HG03521 (cell line): ENCODE results near the gene AADACL4.

Experiments used
- ATAC-seq: cut with Tn5 transposase; IDR thresholded peaks from one replicate; pipeline ENCODE4 v1.9.1; 2021; ENCODE audit warnings: mild to moderate bottlenecking, moderate library complexity; ENCODE audit not compliant: unreplicated experiment

AADACL4 gene

DNA sequence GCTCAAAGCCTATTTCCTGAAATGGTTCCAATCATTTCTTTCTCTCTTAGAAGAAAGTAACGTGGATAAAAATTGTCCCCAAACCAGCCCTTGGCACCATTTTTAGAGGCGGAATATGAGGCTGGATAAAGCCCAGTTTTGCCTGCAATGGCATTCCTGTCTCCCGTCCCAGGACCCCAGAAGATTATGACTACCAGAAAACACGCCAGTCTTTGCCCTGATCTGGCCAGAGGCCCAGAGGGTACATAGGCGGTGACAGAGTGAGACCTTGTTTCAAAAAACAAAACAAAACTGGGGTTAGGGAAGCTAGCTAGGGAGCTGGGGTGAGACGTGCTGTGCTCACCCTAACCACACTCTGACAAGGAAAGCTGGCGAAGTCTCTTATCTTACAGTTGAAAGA, at the start of gene AADACL4:
TSS of gene AADACL4 (plus strand) at position 301 of the 400 bp plus-strand sequence. CDS start 462 bp downstream, outside the sequence.
- ATAC-seq = no peak

DNA sequence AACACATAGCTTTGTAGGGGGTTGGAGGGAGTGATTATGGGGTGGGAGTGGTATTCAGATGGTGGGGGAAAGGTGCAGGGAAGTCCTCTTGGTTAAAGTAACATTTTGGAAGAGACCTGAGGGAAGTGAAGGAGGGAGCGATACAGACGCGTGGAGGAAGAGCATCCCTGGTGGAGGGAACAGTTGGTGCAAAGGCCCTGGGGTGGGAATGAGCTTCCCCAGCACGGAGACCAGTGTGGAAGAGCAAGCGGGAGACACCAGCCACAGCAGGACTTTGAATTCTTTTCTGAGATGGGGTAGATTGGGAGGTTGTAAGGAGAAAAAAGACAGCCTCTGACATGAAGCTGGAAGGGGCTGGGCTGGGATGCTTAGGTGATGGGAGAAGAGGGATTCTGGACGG, 49.4 kb upstream of the AADACL4 start:
- no peak for ATAC-seq

DNA sequence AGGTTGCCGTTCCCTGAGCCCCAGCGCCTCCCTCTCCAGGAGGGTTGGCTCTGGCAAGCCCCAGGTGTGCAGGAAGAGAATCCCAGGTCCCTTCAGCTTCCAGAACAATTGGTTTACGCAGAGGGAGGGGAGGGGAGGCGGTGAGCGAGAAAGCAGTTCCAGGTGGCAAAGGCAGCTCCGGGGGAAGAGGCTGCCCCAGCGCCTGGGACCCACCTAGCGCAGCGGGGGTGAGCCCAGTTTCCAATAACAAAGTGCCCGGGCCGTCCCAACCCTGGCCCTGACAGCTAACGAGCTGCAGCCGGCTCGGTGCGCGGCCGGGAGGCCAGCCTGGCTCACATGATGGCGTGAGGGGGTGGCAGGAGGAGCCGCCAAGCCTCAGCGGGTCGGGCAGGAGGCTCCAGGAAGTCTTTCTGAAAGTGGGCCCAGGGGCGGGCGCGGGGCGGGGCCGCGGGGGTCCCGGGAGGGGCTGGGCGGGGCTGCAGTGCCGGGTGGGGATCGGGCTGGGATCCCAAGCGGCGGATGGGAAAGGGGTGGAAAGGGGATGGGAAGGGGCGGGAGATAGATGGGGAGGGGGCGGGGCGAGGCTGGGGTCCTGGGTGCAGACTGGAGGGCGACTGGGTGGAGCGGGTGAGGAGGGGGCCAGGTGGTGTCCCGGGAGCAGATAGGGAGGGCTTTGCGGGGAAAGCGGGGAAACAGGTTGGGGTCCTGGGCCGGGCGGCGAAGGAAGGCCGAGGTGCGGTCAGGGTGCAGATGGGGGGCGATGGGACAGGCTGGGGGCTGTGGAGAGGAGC, 48.7 kb upstream of the AADACL4 start:
- ATAC-seq = no peak

DNA sequence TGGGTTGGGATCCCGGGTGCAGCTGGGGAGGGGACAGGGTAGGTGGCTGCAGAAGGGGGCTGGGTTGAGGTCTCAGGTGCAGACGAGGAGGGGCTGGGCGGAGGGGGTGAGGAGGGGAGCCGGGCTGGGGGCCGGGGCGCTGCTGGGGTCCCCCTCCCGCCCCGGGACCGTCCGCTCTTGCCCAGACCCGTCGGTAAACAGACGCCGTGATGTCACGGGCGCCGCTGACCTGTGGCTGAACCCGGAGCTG, 48.2 kb upstream of the AADACL4 start:
- ATAC-seq = no peak

DNA sequence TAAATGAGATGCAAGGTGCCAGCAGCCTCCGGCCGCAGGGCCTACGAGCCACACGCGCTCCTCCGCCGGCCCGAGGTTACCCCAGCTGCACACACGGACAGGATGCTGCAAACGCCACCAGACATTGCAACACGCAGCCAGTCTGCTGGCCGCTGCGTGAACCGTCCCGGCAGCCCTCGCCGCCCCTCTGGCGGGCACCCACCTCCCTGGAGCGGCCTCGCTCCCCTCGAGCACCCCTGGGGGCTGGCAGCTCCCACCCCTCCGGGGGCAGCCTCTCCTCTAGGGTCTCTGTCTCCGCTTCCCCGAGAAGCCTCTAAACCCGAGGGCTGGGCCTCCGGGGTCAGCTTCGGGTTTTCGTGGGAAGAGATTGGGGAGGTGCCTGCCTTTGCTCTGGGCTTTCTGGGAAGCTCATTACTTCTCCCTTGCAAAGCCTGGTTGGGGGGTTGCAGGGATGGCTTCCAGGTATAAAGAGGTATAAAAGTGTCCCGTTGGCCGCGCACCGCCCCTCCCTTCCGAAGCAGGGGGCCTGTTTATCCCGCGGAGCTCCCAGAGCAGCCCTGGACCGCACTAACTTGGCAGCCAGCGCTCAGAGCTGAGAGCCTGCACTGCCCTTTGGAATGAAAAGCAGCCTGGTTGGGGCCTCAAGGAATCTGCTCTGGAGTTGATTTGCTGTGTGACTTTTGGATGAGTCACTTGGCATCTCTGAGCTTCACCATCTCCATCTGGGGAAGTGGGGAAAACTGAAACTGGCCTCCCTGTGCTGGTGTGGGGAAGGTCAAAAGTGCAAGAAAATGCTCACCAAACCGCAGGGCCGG, 47.7 kb upstream of the AADACL4 start:
- ATAC-seq = no peak

DNA sequence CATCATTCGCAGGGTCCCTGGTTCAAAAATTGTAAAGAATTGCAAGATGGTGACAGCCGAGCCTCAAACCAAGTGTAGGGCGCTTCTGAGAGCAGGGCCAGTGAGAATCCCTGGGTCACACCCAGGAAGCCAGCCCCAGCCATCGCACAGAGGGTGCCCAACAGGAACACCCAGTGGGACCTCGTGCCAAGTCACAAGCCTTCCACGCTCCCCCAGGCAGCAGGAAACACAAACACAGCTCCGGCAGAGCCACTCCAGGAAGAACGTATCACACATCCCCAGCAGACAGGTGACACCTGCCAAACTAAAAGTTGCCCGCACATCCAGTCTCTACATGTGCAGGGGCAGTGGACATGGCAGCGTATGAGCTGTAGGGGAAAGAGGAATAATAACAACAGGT, 46.1 kb upstream of the AADACL4 start:
- ATAC-seq = no peak

DNA sequence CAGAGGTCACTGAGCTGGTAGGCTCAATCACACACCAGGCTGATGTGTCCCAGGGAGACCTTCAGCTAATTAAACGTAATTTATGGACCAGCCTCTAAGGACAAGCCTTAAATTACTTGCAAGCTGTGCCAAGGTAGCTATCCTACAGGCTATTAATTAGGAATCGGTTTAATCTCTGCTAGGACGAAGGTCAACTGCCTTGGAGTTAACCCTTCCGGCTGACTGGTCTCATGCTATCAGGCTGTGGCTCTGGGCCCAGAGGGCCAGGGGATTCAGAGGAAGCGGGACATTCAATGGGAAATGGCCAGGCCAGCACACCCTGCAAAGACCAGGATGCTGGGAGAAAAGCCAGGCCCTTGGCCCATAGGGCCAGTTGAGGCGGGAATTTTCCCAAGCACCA, 44.9 kb upstream of the AADACL4 start:
- no peak for ATAC-seq

DNA sequence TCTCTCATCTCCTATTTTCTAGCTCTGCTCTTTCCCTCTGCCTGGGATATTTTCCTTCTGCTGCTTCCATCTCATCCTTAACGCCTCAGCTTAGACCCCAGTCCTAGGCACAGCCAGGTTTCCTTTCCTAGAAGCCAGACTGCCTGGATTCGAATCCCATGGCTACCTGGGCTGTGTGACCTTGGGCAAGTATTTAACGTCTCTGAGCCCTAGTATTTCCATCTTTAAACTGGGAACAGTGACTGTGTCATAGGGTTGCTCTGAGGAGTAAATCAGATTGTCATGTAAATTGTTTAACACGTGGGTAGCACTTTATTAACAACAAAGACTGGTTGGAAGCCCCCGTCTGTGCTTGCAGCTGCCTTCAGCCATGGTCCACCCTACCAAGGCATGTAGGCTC, 44.2 kb upstream of the AADACL4 start:
- no peak for ATAC-seq

DNA sequence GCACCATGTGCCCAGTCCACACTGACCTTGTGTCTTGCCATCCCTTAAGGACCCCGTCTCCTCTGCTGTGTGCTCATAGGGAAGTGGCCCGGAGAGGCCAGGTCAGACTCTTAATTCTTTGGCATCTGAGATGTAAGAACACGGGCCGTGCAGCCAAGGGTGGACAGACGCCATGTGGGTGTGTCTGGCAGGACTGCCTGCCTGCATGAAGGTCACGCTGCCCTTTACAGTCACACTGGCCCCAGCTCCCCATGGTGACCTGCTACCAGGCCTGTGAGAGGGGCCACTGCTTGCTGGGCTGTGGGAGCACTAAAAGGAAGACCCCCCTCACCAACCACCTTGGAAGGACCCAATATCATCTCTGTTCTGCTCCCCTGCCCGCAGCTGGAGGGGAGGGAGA, 43.5 kb upstream of the AADACL4 start:
- no peak for ATAC-seq

DNA sequence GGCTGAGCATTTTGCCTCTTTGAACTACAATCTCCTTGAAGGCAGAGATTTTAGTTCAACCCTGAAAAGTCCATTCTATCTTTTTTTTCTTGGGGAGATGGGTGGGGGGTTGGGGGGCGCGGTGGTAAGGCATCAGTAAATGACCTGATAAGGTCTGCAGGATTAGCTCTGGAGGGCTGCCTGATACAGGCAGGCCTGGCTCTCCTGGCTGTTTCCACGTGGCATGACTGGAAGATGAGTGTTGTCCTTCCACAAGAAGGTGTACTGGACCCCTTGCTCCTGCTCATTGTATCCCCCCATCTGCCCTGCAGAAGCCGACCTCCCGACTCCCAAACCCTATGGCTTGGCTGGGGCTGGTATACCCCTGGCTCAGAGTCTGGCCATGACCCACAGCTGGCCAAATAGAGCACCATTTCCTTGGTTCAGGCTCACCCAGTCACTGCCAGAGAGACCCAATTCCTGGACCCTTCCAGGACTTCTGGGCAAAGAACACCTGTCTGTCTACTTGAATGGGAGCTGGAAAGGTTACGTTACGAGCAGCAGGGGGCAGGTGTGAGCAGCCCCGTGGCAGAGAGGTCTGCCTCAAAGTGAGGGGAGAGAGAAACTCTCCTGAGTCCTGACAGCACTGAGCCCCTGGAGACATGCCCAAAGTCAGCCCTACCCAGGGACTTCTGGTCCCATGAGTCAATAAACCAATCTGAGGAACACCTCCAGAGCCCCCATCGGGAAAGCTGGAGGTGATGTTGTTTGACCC, 42.8 kb upstream of the AADACL4 start:
- no peak for ATAC-seq

DNA sequence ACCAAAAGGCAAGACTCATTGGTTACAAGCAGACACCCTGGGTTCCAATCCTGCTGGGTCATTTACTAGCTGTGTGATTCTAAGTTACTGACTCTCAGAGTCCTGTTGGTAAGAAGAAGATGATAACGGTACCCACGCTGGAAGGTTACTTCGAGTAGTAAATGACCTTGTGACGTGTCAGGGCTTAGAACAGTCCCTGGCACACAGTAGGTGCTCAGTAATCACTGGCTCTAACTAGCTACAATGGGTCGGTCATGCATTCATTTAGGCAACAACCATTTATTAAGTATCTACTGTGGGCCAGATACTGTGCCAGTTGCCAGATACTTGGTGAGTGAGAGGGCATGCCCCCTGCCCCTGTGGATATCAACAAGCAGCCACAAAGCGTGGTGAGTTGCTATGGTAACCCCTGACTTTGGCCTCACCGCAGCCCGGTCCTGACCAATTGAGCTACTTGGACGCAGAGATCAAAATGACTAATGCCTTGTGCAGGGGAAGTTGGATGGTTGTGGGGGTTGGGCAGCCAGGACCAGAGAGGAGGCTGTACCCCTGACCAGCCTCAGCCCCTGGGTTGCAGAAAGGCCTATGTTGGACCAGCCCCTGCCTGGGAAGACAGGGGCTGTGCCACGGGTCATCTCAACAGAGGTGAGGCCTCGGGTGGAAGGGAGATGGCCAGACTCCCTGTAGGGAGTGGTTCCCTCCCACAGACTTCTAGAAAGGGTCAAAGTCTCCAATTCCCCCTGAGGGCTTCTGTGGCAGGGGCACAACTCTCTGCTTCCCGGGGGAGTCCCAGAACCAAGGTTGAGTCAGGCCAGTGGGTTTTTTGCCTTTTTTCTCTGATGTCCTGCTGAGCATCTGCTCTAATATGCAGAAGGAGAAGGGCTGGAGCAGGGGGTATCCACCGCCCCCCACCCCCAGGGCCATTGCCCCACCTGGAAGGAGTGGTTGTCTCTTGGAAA, 41.9 kb upstream of the AADACL4 start:
- no peak for ATAC-seq

DNA sequence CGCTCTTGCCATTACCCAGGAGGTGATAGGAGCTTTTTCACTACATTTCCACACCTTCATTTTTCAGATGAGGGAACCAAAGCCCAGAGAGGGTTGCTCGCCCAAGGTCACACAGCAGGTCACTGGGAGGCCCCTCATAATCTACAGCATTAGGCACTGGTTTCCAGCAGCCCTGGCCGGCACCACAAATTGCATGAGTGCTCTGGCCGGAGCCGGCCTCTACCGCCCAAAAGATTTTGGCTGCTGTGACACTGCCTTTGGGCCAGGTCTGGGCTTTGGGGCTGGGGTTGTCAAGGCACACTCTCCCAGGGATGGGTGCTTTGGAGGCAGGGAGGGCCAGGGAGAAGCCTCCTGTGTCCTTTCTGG, 41.2 kb upstream of the AADACL4 start:
- ATAC-seq = no peak

DNA sequence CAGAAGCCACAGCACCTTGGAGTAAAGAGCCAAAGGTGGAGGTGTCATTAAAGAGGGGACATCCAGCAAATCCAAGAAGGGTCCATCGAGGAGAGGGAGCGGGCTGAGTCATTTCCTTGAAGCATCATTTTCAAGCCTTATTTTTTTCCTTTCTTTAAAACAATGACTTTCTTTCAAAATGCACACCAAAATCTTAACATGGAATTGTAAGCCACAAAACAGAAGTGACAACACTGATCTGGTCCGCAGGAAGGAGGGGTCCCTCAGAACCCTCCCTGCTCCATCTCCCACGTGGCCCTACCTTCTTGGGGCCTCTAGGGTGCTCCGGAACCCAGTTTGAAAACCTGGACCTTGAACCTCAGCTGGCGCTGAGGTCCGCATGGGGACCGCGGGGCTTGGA, 40.7 kb upstream of the AADACL4 start:
- no peak for ATAC-seq

DNA sequence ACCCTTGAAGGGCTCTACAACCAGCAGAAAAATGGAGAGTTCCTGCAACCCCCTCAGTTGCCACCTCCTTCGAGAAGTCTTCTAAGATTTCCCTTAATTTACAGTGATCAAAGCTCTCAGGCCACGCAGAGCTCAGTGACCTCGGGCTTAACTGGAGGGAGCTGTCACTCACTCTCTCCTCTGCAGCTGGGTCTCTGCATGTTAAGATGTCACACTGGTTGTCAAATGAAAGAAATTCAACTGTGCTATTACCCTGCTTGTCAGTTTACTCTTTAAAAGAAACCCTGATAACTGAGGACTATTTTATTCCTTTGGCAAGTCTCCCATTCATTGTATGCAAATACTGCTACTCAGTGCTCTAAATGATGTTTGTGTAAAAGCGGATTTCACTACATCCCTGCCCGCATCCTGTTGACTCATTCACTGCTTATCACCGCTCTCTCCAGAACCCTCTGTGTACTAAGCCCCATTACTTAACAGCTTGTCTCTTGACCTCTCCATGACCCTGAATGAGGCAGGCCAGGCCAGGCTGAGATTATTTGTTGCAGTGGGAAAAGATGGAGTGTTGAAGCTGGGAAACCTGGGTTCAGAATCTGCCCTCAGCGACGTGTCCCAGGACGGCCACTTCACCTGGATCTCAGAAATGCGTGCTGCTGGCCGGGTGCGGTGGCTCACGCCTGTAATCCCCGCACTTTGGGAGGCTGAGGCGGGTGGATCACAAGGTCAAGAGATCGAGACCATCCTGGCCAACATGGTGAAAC, 39.6 kb upstream of the AADACL4 start:
- ATAC-seq = peak; percentile 72

DNA sequence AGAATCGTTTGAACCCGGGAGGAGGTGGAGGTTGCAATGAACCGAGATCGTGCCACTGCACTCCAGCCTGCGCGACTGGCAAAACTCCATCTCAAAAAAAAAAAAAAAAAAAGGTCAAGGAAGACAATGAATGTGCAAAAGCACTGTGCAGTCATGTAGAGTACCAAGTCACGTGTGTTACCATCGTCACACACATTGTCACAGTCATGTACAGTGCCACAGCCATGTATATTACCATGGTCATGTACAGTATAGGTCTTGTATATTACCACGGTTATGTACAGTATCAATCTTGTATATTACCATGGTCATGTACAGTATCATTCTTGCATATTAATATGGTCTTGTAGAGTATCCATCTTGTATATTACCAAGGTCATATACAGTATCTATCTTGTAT, 38.9 kb upstream of the AADACL4 start:
- no peak for ATAC-seq

DNA sequence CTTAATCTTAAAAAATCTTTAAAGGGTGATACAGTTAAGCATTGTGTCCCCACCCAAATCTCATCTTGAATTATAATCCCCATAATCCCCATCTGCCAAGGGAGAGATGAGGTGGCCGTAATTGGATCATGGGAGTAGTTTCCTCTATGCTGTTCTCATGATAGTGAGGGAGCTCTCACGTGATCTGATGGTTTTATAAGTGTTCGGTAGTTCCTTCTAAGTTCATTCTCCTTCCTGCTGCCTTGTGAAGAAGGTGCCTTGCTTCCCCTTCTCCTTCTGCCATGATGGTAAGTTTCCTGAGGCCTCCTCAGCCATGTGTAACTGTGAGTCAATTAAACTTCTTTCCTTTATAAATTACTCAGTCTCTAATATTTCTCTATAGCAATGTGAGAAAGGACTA, 36.6 kb upstream of the AADACL4 start:
- no peak for ATAC-seq

DNA sequence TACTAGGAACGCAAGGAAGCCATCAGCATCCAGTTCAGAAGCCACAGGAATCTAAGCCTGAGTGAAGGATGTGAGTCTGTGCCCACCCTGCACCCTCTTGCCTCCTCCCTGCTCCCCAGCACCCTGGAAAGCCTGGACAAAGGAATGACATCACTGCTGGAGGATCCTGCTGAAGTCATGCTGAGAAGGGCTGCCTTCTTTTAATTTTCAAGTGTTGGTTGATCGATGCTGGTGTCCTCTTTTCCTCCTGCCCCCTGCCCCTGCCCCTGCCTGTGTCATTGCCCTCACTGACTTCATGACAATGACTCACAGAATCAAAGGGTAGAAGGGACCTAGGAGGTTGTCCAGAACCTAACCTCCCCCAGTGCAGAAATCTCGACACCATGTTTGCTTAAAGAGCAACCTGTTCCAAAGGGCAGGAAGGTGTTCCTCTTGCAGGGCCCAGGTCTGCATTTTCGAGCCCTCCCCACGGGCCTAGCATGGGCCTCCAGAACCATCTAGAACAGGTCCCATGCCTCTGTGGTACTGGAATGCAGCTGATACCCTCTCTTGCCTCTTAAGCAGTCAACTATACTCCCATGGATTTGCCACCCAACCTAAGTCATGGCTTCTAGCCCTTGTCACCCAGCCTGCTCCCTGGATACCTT, 35.5 kb upstream of the AADACL4 start:
- no peak for ATAC-seq

DNA sequence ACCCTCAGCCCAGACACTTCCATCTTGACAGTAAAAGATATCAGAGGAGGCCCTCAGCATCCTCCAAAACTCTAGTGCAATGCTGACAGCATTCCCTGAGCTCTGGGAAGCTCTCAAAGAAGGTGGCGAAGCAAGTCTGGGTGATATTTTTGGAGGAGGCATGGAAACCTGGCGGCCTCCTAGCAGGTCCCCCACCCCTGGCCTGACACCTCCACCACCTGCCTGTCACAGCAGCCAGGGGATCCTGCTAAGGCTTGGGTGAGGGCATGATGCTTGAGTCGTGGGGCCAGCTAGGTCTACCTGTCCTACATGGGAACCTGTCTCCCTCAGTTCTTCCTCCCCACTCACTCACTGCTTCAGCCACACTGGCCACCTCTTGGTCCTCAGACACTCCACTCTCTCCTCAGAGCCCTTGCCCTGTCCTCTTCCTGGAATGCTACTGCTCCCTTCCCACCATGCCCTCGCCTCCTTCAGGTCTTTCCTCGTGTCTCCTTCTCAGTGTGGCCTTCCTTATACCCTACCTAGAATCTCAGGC, 34.3 kb upstream of the AADACL4 start:
- no peak for ATAC-seq

DNA sequence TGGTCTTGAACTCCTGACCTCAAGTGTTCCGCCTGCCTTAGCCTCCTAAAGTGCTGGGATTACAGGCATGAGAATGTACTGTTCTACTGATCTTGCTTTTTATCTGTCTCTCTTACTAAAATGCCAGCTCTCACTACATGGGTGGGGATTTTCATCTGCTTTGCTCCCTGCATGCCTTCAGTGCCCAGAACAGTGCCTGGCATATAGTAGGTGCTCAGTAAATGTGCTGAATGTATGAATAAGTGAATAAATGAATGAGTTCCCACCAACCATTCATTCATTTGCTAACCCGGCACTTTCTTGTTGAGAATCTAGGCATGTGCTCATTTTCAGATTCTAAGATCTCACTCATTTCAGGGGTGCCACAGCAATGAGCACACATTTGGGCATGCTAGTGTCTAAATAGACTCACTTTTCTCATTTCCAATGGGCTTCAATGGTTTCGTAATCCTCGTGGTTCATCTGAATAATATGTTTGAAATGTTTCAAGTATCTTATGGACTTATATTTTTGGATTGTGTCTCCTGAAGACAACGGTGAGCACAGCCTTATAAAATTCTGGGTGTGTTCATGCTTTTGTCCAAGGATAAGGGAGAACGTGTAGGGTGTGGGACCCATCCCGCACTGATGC, 33.5 kb upstream of the AADACL4 start:
- no peak for ATAC-seq
